Heart right ventricle (tissue), 16 donors: ENCODE results near the gene ZXDC. TPM values are rescaled to one million over a fixed set of nuclear protein-coding genes. Genes with fewer than 3 reads are reported as not detected.

ENCODE experiments used
- ATAC-seq, 8 donors: fragments of 200-7000 bp; cut with Tn5 transposase; one replicate each; pipeline ENCODE4 v1.9.1; 2020; ENCODE audit warnings: mild to moderate bottlenecking in 8 of 8, moderate library complexity in 8 of 8, moderate number of reproducible peaks in 1 of 8
- DNase-seq, 2 donors: peaks; one replicate each; pipeline ENCODE4 v3.0.0-alpha.2; 2020
- H3K27ac ChIP-seq, 10 donors: fragments of 200-600 bp; sonication (generic) in 2 of 10; one replicate each; pipeline versions ENCODE4 v1.5.0 to v1.8.0; 2020 to 2022; ENCODE audit warnings: mild to moderate bottlenecking in 3 of 10
- H3K27me3 ChIP-seq, 7 donors: fragments of 200-600 bp; one replicate each; pipeline ENCODE4 v1.8.0; 2021 to 2022; ENCODE audit warnings: mild to moderate bottlenecking in 2 of 7
- H3K36me3 ChIP-seq, 9 donors: fragments of 200-600 bp; sonication (generic) in 1 of 9; one replicate each; pipeline versions ENCODE4 v1.5.0 to v1.8.0; 2020 to 2022; ENCODE audit warnings: mild to moderate bottlenecking in 2 of 9
- H3K4me1 ChIP-seq, 9 donors: fragments of 200-600 bp; sonication (generic) in 1 of 9; one replicate each; pipeline versions ENCODE4 v1.5.0 to v1.8.0; 2020 to 2022; ENCODE audit warnings: mild to moderate bottlenecking in 4 of 9
- H3K4me3 ChIP-seq, 10 donors: fragments of 200-600 bp; sonication (generic) in 2 of 10; one replicate each; pipeline versions ENCODE4 v1.5.0 to v1.8.0; 2020 to 2022; ENCODE audit warnings: mild to moderate bottlenecking in 7 of 10, moderate library complexity in 2 of 10
- H3K9me3 ChIP-seq, 11 donors: fragments of 200-600 bp in 10 of 11; sonication (generic) in 2 of 11; one replicate each; pipeline versions ENCODE4 v1.5.0 to v1.8.0; 2013 to 2022; ENCODE audit warnings: mild to moderate bottlenecking in 2 of 11, control low read depth in 1 of 11, moderate library complexity in 1 of 11
- WGBS, 2 donors: extraction: QIAGEN DNeasy Blood & Tissue Kit; methylation state at CpG; one replicate each; pipeline ENCODE4 v1.1.7; 2013; ENCODE audit warnings: inconsistent platforms in 1 of 2; 5-methylcytosine and 5-hydroxymethylcytosine counted together
- intact Hi-C, 10 donors: fragments of 100-400 bp; cut with DNase I; formaldehyde crosslinking; loops; one replicate each; pipeline versions ENCODE4 v1.11.1 to v1.14.2; 2022
- polyA plus RNA-seq, 2 donors: library from polyadenylated mRNA; stranded (reverse); fragments of 200-250 nt; gene quantifications; one replicate each; pipeline ENCODE4 v1.2.3, GENCODE V29; 2013
- total RNA-seq, 10 donors: library from RNA; stranded (reverse); fragmentation: NEBNext Ultra II Directional in 3 of 10; extraction: Animal tissue kit (Norgen Biotek cat#: 25700) in 3 of 10; gene quantifications; one replicate each; pipeline versions ENCODE4 v1.2.1 to v1.2.4, GENCODE V29; 2021 to 2023
- TF ChIP-seq, protein P1 (sequence below), 9 donors: fragments of 200-600 bp; sonication (generic) in 2 of 9; IDR thresholded peaks; one replicate each; pipeline versions ENCODE4 v1.5.0 to v1.8.0; 2021 to 2022; ENCODE audit warnings: antibody characterized with exemption in 9 of 9, mild to moderate bottlenecking in 5 of 9, moderate library complexity in 1 of 9
- donor health status: Arrhythmogenic right ventricular cardiomyopathy.
- donor health status: ischemic (EF 13 %, LVEDD 7.1; RV severe dilation, severe dysfunction).
- donor health status: healthy with polysubstance abuse.
- donor health status: DM: no; HTN: yes; CAD: no.
- donor health status: DM: no; HTN: no; CAD: no.
- donor health status: ischemic (EF 25% LVEDD 6.9; RV normal size, moderate dysfunction).
- donor health status: ischemic (EF 25% LVEDD 5.7; RV mildly dilated, moderate dysfunction).
- donor health status: healthy.
- donor health status: DM: yes; HTN: yes; CAD: no.
- donor health status: Ischemic cardiomyopathy.
- donor health status: ischemic (EF 35%, LVEDD 5.7; RV mildly dilated, moderate dysfunction).
- donor health status: nonischemic (EF 11% LVEDD 7.7; RV severe dilation, severe dysfunction).
- donor health status: DM: yes; HTN: yes; CAD: no.
- donor health status: PGD.
- donor health status: ischemic (EF 29% LVEDD 5.4; RV normal size, mild dysfunction).
- donor health status: nonischemic (EF 23%, LVEDD 6.1; RV moderate dilation, normal function).

Gene ZXDC
- total and polyA plus RNA-seq, 12 donors, result 6.6 to 25.4 (median 19.4) TPM

GRCh38 chr3:126419151-126419703, 56.5 kb downstream of the ZXDC start:
- Histone ChIP-seq H3K36me3 (no peaks in the 10 kb centered on the region), H3K4me1 (no peaks in the 10 kb centered on the region), H3K9me3 (no peaks in the 10 kb centered on the region), H3K27me3 (peaks cover 0 to 52% (median 40%) of the 10 kb centered on the region in 7 donors), H3K4me3 (no peak overlapping the region), H3K27ac (no peak overlapping the region)
- ATAC-seq (no peak), DNase-seq (no peak)
- TF ChIP-seq, protein P1, sequence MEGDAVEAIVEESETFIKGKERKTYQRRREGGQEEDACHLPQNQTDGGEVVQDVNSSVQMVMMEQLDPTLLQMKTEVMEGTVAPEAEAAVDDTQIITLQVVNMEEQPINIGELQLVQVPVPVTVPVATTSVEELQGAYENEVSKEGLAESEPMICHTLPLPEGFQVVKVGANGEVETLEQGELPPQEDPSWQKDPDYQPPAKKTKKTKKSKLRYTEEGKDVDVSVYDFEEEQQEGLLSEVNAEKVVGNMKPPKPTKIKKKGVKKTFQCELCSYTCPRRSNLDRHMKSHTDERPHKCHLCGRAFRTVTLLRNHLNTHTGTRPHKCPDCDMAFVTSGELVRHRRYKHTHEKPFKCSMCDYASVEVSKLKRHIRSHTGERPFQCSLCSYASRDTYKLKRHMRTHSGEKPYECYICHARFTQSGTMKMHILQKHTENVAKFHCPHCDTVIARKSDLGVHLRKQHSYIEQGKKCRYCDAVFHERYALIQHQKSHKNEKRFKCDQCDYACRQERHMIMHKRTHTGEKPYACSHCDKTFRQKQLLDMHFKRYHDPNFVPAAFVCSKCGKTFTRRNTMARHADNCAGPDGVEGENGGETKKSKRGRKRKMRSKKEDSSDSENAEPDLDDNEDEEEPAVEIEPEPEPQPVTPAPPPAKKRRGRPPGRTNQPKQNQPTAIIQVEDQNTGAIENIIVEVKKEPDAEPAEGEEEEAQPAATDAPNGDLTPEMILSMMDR (IDR thresholded peaks at IDR 0.05), result no peak
- intact Hi-C loops, result no loop called here
- WGBS, 2 donors, result 78 to 82% methylated on average over 6 of the region's 6 CpGs

DNA sequence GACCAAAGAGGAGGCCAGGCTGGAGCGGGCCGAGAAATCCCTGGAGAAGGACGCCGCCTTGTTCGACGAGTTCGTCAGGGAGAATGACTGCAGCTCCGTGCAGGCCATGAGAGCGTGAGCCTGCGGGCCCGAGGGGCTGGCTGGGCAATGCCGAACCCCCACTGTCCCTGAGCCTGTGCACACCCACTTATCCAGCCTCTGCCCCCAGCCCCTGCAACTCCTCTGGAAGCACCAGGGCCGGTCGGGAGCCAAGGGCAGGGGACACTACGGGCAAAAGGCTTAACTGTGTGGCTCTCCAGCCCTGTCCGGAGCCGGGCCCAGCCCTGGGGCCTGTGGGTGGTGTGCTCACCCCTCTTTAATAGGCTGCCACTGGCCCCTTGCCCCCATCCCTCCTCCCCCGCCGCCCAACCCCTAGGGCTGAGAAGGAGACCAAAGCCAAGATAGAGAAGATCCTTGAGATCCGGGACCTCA, 57.0 kb downstream of the ZXDC start:
- 79 to 84% methylated on average over 20 of the region's 20 CpGs for WGBS, 2 donors
- ATAC-seq (no peak), DNase-seq (no peak)
- Histone ChIP-seq H3K27me3 (peaks cover 0 to 56% (median 44%) of the 10 kb centered on the region in 7 donors), H3K9me3 (no peaks in the 10 kb centered on the region), H3K4me1 (no peaks in the 10 kb centered on the region), H3K27ac (no peak overlapping the region), H3K4me3 (no peak overlapping the region), H3K36me3 (no peaks in the 10 kb centered on the region)
- TF ChIP-seq, protein P1 (IDR thresholded peaks at IDR 0.05), result no peak
- intact Hi-C loops, result no loop called here

DNA sequence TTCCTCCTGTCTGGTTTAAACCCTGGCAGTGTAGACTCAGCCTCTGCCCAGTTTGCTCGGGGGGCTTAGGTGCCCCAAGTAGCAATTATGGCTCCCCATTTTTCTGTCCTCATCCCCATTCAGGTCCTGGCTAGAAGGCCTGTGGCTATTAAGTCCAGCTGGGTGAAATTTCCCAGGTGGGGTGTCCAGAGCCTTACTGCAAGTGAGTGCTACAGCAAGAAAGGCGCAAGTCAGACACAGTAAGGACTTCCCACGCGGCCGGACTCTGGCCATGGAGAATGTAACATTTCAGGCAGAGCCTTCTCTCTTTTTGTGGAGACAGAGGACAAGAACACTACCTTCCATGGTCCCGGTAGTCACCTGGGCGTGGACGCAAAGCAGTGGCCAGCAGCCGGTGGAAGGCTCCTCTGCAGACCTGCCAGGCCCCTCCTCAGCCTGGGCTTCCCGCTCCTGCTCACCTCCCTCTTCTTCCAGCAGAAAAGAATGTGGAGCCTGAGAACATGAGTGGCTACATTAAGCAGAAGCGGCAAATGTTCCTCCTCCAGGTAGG, 57.6 kb downstream of the ZXDC start:
- TF ChIP-seq, protein P1 (IDR thresholded peaks at IDR 0.05), result no peak
- no peak overlapping the region for H3K27ac ChIP-seq
- no peaks in the 10 kb centered on the region for H3K9me3 ChIP-seq
- H3K36me3 ChIP-seq, result no peaks in the 10 kb centered on the region
- no peaks in the 10 kb centered on the region for H3K4me1 ChIP-seq
- DNase-seq (no peak), ATAC-seq (no peak)
- no peak overlapping the region for H3K4me3 ChIP-seq
- H3K27me3 ChIP-seq, result peaks cover 0 to 62% (median 44%) of the 10 kb centered on the region in 7 donors
- WGBS, 2 donors, result 85 to 93% methylated on average over 11 of the region's 11 CpGs
- intact Hi-C loops, result no loop called here

DNA sequence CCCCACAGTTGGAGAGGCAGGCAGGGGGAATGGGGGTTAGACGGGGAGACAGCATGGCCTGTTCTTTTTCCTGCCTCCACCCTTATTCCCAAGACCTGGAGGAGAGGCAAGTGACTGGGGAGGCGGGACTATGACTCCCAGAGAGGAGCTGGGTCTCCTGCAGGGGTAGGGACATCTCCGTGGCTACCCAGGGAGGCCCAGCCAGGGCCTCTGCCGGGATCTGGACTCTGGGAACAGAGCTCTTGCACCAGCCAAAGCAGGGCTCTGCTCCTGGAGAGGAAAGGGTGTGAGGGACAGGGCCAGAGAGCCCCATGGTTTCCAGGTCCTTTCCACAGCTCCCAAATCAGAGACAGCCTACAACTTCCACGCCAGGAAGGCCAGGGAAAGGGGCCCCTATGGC, 58.2 kb downstream of the ZXDC start:
- no peak overlapping the region for H3K27ac ChIP-seq
- TF ChIP-seq, protein P1 (IDR thresholded peaks at IDR 0.05), result no peak
- intact Hi-C loops, result no loop called here
- no peaks in the 10 kb centered on the region for H3K36me3 ChIP-seq
- no peak for DNase-seq
- H3K4me1 ChIP-seq, result no peaks in the 10 kb centered on the region
- ATAC-seq, result no peak
- peaks cover 0 to 63% (median 47%) of the 10 kb centered on the region in 7 donors for H3K27me3 ChIP-seq
- WGBS, 2 donors, result 47 to 59% methylated on average over 5 of the region's 5 CpGs
- H3K9me3 ChIP-seq, result no peaks in the 10 kb centered on the region
- no peak overlapping the region for H3K4me3 ChIP-seq
